Stomach (tissue), 4 donors: ENCODE results near the gene NSMCE3.

ENCODE experiments used
- POLR2A ChIP-seq, 4 donors: fragments of 450-650 bp; IDR thresholded peaks; one replicate each; pipeline ENCODE4 v1.6.1; 2016; ENCODE audit warnings: antibody characterized with exemption in 4 of 4, control low read depth in 2 of 4, mild to moderate bottlenecking in 1 of 4, moderate library complexity in 1 of 4
- POLR2AphosphoS5 ChIP-seq, 3 donors: sonication (generic); formaldehyde crosslinking; IDR thresholded peaks; one replicate each; pipeline ENCODE4 v1.6.1; 2016; ENCODE audit warnings: antibody characterized with exemption in 3 of 3
- TF ChIP-seq, protein P1 (sequence below), 7 experiments: fragments of 450-650 bp in 4 of 7; fragments of 200-600 bp in 3 of 7; sonication (generic) in 3 of 7; IDR thresholded peaks; one replicate each; pipeline ENCODE4 v1.5.1; 2016 to 2019; ENCODE audit warnings: antibody characterized with exemption in 7 of 7, control low read depth in 2 of 7, mild to moderate bottlenecking in 1 of 7

DNA sequence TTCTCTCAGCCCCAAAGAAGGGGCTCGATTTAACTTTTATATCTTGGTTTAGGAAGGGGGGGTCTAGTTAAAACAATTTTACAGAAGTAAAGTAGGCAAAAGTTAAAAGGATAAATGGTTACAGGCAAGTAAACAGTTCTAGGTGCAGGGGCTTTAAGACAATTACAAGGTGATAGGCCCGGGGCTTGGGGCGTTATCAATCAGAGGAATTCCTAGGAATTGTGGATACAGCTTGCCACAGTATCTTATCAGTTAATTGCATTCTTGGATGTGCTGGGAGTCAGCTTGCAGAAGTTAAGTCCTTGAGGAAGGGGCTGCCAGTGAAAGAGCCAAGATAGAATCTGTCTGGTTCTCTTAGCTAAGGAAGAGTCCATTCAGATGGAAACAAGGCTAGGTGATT lies 52.7 kb downstream of the NSMCE3 start:
- TF ChIP-seq, protein P1, sequence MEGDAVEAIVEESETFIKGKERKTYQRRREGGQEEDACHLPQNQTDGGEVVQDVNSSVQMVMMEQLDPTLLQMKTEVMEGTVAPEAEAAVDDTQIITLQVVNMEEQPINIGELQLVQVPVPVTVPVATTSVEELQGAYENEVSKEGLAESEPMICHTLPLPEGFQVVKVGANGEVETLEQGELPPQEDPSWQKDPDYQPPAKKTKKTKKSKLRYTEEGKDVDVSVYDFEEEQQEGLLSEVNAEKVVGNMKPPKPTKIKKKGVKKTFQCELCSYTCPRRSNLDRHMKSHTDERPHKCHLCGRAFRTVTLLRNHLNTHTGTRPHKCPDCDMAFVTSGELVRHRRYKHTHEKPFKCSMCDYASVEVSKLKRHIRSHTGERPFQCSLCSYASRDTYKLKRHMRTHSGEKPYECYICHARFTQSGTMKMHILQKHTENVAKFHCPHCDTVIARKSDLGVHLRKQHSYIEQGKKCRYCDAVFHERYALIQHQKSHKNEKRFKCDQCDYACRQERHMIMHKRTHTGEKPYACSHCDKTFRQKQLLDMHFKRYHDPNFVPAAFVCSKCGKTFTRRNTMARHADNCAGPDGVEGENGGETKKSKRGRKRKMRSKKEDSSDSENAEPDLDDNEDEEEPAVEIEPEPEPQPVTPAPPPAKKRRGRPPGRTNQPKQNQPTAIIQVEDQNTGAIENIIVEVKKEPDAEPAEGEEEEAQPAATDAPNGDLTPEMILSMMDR (IDR thresholded peaks at IDR 0.05): no peak
- TF ChIP-seq POLR2AphosphoS5 (IDR thresholded peaks at IDR 0.05) (no peak), POLR2A (IDR thresholded peaks at IDR 0.05) (no peak)
